ENCODE data around the gene RASD2.

DNA sequence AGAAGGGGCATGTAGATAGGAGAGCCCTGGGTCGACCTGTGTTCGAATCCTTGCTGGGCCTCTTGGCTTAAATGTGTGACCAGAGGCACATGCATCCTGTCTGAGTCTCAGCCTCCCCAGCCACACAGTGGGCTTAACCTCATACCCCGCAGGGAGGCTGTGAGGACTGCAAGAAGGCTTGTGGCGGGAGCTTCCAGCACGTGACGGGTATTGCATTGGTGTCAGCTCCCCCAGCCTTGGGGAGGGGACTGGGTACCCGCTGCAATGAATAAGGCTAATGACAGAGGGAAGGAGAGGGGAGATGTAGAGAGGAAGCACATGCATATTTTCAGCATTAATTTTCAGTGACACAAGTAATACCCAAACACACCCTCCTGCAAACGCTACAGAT lies 8.1 kb downstream of the RASD2 start:
- TF ChIP-seq CTCF (IDR thresholded peaks at IDR 0.05) = no peak
- TF ChIP-seq CREB1 (CRISPR knock-in tag; IDR thresholded peaks at IDR 0.05) = no peak
- TF ChIP-seq ZNF121 (CRISPR knock-in tag; IDR thresholded peaks at IDR 0.05) = no peak
